GM23338 (cell line): ENCODE results near the gene ADGRD1.

ENCODE experiments used
- EZH2 ChIP-seq: fragments of 200-600 bp; sonication (generic); IDR thresholded peaks from one replicate; pipeline ENCODE4 v1.8.0; 2017; ENCODE audit warnings: antibody characterized with exemption, mild to moderate bottlenecking, low read depth; ENCODE audit not compliant: unreplicated experiment
- EZH2phosphoT487 ChIP-seq: fragments of 200-600 bp; sonication (generic); IDR thresholded peaks from one replicate; pipeline ENCODE4 v1.8.1; 2018; ENCODE audit warnings: antibody characterized with exemption; ENCODE audit not compliant: unreplicated experiment
- POLR2AphosphoS5 ChIP-seq: IDR thresholded peaks from 2 replicates; pipeline ENCODE4 v1.6.1; 2016; ENCODE audit warnings: antibody characterized with exemption, low read depth
- TF ChIP-seq, protein P1 (sequence below), 2 experiments: fragments of 200-600 bp in 1 of 2; sonication (generic) in 1 of 2; conservative IDR thresholded peaks; 2 replicates each; pipeline versions ENCODE4 v1.5.1 to v1.6.1; 2016 to 2017; ENCODE audit warnings: antibody characterized with exemption in 2 of 2, low read depth in 2 of 2, mild to moderate bottlenecking in 2 of 2, moderate library complexity in 1 of 2

GRCh38 chr12:131189781-131190180 lies 236.1 kb downstream of the ADGRD1 start:
- TF ChIP-seq, protein P1, sequence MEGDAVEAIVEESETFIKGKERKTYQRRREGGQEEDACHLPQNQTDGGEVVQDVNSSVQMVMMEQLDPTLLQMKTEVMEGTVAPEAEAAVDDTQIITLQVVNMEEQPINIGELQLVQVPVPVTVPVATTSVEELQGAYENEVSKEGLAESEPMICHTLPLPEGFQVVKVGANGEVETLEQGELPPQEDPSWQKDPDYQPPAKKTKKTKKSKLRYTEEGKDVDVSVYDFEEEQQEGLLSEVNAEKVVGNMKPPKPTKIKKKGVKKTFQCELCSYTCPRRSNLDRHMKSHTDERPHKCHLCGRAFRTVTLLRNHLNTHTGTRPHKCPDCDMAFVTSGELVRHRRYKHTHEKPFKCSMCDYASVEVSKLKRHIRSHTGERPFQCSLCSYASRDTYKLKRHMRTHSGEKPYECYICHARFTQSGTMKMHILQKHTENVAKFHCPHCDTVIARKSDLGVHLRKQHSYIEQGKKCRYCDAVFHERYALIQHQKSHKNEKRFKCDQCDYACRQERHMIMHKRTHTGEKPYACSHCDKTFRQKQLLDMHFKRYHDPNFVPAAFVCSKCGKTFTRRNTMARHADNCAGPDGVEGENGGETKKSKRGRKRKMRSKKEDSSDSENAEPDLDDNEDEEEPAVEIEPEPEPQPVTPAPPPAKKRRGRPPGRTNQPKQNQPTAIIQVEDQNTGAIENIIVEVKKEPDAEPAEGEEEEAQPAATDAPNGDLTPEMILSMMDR (conservative IDR thresholded peaks at IDR 0.05; ENCODE audit: low read depth in 2 of 2): no peak
- no peak for TF ChIP-seq POLR2AphosphoS5
- TF ChIP-seq EZH2phosphoT487: no peak
- TF ChIP-seq EZH2: no peak
